Astrocyte (in vitro differentiated cells and primary cell): ENCODE results near the gene TIGD7.

Source experiments
- CTCF ChIP-seq: IDR thresholded peaks from 2 replicates; pipeline ENCODE4 v1.5.1; 2011; ENCODE audit warnings: low read depth, mild to moderate bottlenecking, inconsistent platforms, low read length, moderate library complexity; ENCODE audit not compliant: insufficient read depth
- EZH2 ChIP-seq: IDR thresholded peaks from 2 replicates; pipeline ENCODE4 v1.6.1; 2012; ENCODE audit warnings: mild to moderate bottlenecking, low read length, inconsistent platforms; ENCODE audit not compliant: insufficient read depth

DNA sequence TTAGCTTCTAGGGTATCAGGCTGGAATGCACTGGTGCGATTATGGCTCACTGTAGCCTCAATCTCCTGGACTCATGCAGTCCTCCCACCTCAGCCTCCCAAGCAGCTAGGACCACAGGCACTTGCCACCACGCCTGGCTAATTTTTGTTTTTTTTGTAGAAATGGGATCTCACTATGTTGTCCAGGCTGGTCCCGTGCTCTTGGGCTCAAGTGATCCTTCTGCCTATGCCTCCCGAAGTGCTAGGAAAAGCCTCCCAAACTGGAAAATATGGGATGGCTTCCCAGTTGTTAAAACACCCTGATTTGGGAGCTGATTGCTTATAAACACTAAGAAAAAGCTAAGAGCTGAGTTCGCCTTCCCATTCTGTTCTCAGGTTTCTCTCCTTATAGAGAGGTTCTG, 28.6 kb downstream of the TIGD7 start:
- no peak for TF ChIP-seq CTCF
- no peak for TF ChIP-seq EZH2
